NCI-H2029 (cell line): ENCODE data around the gene WWTR1.
A peak's percentile ranks its signal among the peaks of the same experiment; 100 is the strongest.

Experiments
- DNase-seq: peaks from one replicate; lab custom pipeline; 2025; lab: John Stamatoyannopoulos, UW

WWTR1 gene

GRCh38 chr3:149657926-149658743 is at the start of gene WWTR1:
Gene WWTR1, minus strand, starts transcription at chr3:149658025. Its CDS starts 719 bp downstream, at chr3:149657306.
- peak; percentile 88 for DNase-seq

- no peak for DNase-seq
These were observed 49.1 kb upstream of the WWTR1 start for GRCh38 chr3:149706905-149707304.

- DNase-seq: no peak
These were observed 47.6 kb upstream of the WWTR1 start for GRCh38 chr3:149705416-149705815.

- no peak for DNase-seq
These were observed 45.6 kb upstream of the WWTR1 start for GRCh38 chr3:149703466-149703865.

- no peak for DNase-seq
These were observed 45.0 kb upstream of the WWTR1 start for GRCh38 chr3:149702691-149703441.

GRCh38 chr3:149701977-149702350 is 44.1 kb upstream of the WWTR1 start:
- DNase-seq: no peak

- no peak for DNase-seq
These were observed 43.6 kb upstream of the WWTR1 start for GRCh38 chr3:149701206-149701976.

GRCh38 chr3:149688122-149688757 is 30.4 kb upstream of the WWTR1 start:
- DNase-seq: peak; percentile 72

GRCh38 chr3:149686996-149687395 is 29.2 kb upstream of the WWTR1 start:
- DNase-seq: no peak

- no peak for DNase-seq
These were observed 20.6 kb upstream of the WWTR1 start for GRCh38 chr3:149678351-149678950.

GRCh38 chr3:149673393-149673792 is 15.6 kb upstream of the WWTR1 start:
- DNase-seq: no peak

- no peak for DNase-seq
These were observed 13.1 kb upstream of the WWTR1 start for GRCh38 chr3:149670742-149671492.

- DNase-seq: no peak
These were observed 9.8 kb upstream of the WWTR1 start for GRCh38 chr3:149667576-149667975.

GRCh38 chr3:149663966-149664365 is 6.1 kb upstream of the WWTR1 start:
- DNase-seq: no peak

- no peak for DNase-seq
These were observed 4.5 kb upstream of the WWTR1 start for GRCh38 chr3:149662240-149662887.

GRCh38 chr3:149660462-149660861 is 2.6 kb upstream of the WWTR1 start:
- DNase-seq: no peak

- DNase-seq: no peak
These were observed 1.1 kb upstream of the WWTR1 start for GRCh38 chr3:149658744-149659497.

GRCh38 chr3:149657321-149657925 is 402 bp downstream of the WWTR1 start:
- DNase-seq: peak; percentile 50
